Bronchial epithelial cell (primary cell): ENCODE data around the gene GALNT11. TPM values are rescaled to one million over a fixed set of nuclear protein-coding genes. Genes with fewer than 3 reads are reported as not detected.

ENCODE experiments used
- DNase-seq: peaks from one replicate; pipeline ENCODE4 v3.0.0-alpha.2; 2010; ENCODE audit warnings: low read depth
- FAIRE-seq: peaks from 2 replicates; lab custom pipeline; 2011; peaks lifted over from hg19 to GRCh38; lab: Jason Lieb, UNC
- H3K27me3 ChIP-seq: 2 replicates; pipeline ENCODE4 v1.5.1; 2011; ENCODE audit warnings: low read length; ENCODE audit not compliant: control insufficient read depth, insufficient read depth
- H3K36me3 ChIP-seq: 2 replicates; pipeline ENCODE4 v1.5.1; 2011; ENCODE audit warnings: low read length; ENCODE audit not compliant: control insufficient read depth, insufficient read depth
- H3K4me3 ChIP-seq: 2 replicates; pipeline ENCODE4 v1.5.1; 2011; ENCODE audit warnings: mild to moderate bottlenecking, low read depth, low read length, control low read depth
- total RNA-seq: library from RNA; depleted of rRNA; stranded (reverse); fragments of >200 nt; gene quantifications from 2 replicates; pipeline ENCODE4 v1.2.1, GENCODE V29; 2014
- TF ChIP-seq, protein P1 (sequence below): IDR thresholded peaks from 2 replicates; pipeline ENCODE4 v1.5.1; 2011; ENCODE audit warnings: mild to moderate bottlenecking, moderate library complexity, low read length, control low read depth, inconsistent platforms; ENCODE audit not compliant: insufficient read depth, severe bottlenecking

Gene GALNT11
- total RNA-seq, 1 donor from 2014 or later, result 31.9 TPM

DNA sequence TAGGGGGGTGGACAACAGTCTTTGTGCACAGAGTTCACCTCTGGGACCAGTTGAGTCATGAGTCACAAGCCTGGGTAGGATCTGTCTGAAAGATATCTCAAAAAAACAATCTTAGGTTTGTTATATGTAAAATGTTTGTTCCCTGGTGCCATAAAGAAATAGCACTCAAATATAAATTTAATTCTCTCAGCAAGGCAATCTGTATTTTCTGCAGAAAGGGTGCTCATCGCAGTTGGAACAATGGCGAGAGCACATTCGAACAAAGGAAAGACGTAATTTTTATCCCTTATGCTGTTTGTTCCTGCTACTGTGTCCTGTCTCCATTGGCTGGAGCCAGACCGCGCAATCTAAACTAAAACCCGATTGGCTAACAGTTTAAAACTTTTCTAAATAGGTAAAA, 63.7 kb downstream of the GALNT11 start:
- no peak for FAIRE-seq
- no peak overlapping the region for H3K4me3 ChIP-seq
- H3K36me3 ChIP-seq, result no peaks in the 10 kb centered on the region
- no peak for DNase-seq
- TF ChIP-seq, protein P1, sequence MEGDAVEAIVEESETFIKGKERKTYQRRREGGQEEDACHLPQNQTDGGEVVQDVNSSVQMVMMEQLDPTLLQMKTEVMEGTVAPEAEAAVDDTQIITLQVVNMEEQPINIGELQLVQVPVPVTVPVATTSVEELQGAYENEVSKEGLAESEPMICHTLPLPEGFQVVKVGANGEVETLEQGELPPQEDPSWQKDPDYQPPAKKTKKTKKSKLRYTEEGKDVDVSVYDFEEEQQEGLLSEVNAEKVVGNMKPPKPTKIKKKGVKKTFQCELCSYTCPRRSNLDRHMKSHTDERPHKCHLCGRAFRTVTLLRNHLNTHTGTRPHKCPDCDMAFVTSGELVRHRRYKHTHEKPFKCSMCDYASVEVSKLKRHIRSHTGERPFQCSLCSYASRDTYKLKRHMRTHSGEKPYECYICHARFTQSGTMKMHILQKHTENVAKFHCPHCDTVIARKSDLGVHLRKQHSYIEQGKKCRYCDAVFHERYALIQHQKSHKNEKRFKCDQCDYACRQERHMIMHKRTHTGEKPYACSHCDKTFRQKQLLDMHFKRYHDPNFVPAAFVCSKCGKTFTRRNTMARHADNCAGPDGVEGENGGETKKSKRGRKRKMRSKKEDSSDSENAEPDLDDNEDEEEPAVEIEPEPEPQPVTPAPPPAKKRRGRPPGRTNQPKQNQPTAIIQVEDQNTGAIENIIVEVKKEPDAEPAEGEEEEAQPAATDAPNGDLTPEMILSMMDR, result no peak
- H3K27me3 ChIP-seq, result no peaks in the 10 kb centered on the region

DNA sequence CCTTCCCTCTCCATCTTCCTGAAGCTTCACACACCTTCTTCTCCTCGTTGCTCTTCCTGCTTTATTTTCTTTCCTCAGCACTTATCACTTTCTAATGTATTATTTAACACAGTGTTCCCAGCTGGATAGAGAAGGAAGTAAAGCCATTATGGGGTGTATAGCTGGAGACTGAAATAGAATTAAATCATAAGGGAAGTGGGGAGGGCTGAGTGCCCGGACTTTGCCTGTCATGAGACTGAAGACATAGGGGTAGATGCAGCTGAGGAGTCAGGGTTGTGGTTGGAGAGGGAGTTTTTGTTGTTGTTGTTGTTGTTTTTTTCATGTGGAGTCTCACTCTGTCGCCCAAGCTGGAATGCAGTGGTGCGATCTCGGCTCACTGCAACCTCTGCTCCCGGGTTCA, 65.3 kb downstream of the GALNT11 start:
- Histone ChIP-seq H3K4me3 (no peak overlapping the region), H3K27me3 (no peaks in the 10 kb centered on the region), H3K36me3 (no peaks in the 10 kb centered on the region)
- FAIRE-seq, result no peak
- no peak for DNase-seq
- TF ChIP-seq, protein P1, result no peak

DNA sequence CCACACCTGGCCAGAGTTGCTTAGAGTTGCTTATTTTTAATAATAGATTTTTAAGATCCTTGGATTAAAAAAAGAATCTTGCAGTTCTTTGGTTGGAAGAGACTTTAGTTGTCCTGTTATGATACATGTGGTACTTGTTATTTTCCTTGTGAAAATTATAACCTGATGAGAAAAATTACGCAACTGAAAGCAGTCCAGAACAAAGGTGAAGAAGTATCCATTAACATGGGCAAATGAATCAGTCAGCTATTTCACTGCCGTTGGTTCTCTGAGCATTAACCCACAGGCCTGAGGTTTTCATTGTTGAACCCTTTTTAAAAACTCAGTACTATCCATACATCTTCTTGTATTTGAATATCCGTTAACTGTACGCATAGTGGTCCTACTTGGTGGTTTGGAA, 68.2 kb downstream of the GALNT11 start:
- H3K4me3 ChIP-seq, result no peak overlapping the region
- no peaks in the 10 kb centered on the region for H3K36me3 ChIP-seq
- TF ChIP-seq, protein P1, result no peak
- no peak for FAIRE-seq
- no peaks in the 10 kb centered on the region for H3K27me3 ChIP-seq
- DNase-seq, result no peak

DNA sequence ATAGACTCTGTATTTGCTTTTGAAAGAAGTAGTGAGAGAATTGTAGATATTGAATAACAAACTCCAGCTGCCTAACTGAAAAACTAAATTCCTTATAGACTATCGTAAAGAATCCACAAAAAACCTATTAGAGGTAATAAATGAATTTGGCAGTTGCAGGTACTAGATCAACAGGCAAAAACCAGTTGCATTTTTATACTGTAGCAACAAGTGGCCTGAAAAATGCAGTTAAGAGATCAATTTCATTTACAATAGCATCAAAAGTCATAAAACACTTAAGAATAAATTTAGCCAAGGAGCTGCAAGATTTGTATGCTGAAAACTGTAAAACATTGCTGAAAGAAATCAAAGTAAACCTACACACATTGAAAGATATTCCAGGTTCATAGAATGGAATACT, 70.3 kb downstream of the GALNT11 start:
- H3K4me3 ChIP-seq, result no peak overlapping the region

DNA sequence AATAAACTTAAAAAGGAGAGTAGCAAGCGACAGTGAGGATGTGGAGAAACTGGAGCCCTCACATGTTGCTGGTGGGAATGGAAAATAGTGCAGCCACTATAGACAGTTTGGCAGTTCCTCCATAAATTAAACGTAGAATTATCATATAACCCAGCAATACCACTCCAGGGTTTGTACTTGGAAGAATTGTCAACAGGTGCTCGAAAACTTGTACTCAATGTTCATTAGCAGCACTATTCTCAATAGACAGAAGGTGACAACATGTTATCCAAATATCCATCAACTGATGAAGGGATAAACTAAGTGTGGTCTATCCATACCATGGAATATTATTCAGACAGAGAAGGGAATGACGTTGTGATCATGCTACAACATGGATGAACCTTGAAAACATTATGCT, 71.9 kb downstream of the GALNT11 start:
- FAIRE-seq, result no peak

More for the DNA sequence above, 70.3 kb downstream of the GALNT11 start:
- FAIRE-seq (no peak), DNase-seq (no peak)
- H3K27me3 ChIP-seq, result no peaks in the 10 kb centered on the region
- TF ChIP-seq, protein P1, result no peak
- H3K36me3 ChIP-seq, result no peaks in the 10 kb centered on the region

DNA sequence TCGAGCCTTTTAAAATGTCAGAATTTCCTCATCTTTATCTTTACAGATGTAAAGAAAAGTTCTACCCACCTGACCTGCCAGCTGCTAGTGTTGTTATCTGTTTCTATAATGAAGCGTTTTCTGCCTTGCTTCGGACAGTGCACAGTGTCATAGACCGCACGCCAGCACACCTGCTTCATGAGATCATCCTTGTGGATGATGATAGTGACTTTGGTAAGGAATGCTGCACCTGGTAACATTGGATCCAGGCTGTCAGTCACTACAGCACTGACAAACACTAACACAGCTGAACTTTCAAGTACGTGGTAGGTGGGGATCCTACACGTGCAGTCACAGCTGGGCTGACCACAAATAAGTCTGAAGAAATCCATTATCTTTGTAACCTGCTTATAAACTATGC, 77.6 kb downstream of the GALNT11 start:
- no peak for DNase-seq
- TF ChIP-seq, protein P1, result no peak
- no peaks in the 10 kb centered on the region for H3K27me3 ChIP-seq
- FAIRE-seq, result no peak
- peaks cover 6% of the 10 kb centered on the region for H3K36me3 ChIP-seq
- H3K4me3 ChIP-seq, result no peak overlapping the region

More for the DNA sequence above, 71.9 kb downstream of the GALNT11 start:
- DNase-seq, result no peak
- no peaks in the 10 kb centered on the region for H3K36me3 ChIP-seq
- no peak overlapping the region for H3K4me3 ChIP-seq
- H3K27me3 ChIP-seq, result no peaks in the 10 kb centered on the region
- TF ChIP-seq, protein P1, result no peak
